ENCODE results near the gene CBL.

The CBL gene

GRCh38 chr11:119206511-119207414 is 624 bp downstream of the CBL start:
- H3K27ac ChIP-seq = peak overlapping the region; percentile 75
- TF ChIP-seq, protein P1, sequence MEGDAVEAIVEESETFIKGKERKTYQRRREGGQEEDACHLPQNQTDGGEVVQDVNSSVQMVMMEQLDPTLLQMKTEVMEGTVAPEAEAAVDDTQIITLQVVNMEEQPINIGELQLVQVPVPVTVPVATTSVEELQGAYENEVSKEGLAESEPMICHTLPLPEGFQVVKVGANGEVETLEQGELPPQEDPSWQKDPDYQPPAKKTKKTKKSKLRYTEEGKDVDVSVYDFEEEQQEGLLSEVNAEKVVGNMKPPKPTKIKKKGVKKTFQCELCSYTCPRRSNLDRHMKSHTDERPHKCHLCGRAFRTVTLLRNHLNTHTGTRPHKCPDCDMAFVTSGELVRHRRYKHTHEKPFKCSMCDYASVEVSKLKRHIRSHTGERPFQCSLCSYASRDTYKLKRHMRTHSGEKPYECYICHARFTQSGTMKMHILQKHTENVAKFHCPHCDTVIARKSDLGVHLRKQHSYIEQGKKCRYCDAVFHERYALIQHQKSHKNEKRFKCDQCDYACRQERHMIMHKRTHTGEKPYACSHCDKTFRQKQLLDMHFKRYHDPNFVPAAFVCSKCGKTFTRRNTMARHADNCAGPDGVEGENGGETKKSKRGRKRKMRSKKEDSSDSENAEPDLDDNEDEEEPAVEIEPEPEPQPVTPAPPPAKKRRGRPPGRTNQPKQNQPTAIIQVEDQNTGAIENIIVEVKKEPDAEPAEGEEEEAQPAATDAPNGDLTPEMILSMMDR (conservative IDR thresholded peaks at IDR 0.05) = no peak
- TF ChIP-seq ZFX (IDR thresholded peaks at IDR 0.05) = no peak

- H3K27ac ChIP-seq = no peak overlapping the region
- no peak for TF ChIP-seq ZFX (IDR thresholded peaks at IDR 0.05)
Observed at GRCh38 chr11:119207415-119207960, 1.3 kb downstream of the CBL start.

DNA sequence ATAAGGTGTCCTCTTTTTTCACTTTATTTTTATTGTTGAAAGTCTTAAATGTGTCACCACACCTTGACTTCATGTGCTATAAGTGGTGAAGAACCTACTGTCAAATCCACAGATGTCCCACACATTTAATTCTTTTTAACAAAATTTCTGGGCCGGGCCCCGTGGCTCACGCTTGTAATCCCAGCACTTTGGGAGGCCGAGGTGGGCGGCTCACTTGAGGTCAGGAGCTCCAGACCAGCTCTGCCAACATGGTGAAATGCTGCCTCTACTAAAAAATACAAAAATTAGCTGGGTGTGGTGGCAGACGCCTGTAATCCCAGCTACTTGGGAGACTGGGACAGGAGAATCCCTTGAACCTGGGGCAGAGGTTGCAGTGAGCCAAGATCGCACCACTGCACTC is 3.0 kb downstream of the CBL start:
- TF ChIP-seq, protein P1 (conservative IDR thresholded peaks at IDR 0.05) = no peak

GRCh38 chr11:119210050-119210449 is 3.9 kb downstream of the CBL start:
- H3K27ac ChIP-seq = no peak overlapping the region
- TF ChIP-seq, protein P1 (conservative IDR thresholded peaks at IDR 0.05) = no peak
- no peak for TF ChIP-seq ZFX (IDR thresholded peaks at IDR 0.05)

More for the DNA sequence above, 3.0 kb downstream of the CBL start:
- no peak overlapping the region for H3K27ac ChIP-seq

DNA sequence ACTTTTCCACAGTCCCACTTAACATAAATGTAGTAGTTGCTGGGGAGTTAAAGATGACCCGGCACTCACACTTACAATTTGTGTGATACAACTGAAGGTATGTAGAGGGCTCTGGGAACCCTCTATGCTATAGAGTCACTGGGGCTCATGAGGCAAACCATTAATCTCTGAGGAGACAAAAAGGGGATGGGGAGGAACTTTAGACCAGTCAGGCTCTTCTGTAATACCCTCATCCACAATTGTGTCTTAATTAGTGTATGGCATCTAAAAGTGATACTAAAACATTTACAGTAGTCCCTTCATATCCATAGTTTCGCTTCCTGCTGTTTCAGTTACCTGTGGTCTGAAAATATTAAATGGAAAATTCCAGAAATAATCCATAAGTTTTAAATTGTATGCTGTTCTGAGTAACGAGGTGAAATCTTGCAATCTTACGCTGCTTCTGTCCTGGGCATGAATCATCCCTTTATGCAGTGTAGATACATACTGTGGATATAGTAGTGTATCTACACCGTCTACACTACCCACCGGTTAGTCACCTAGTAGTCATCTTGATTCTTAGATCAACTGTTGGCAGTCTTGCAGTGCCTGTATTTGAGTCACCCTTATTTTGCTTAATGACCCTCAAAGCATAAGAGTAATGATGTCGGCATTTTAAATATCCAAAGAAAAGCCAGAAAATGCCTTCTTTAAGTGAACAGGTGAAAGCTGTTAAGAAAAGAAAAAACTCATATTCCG is 12.2 kb downstream of the CBL start:
- TF ChIP-seq, protein P1 (conservative IDR thresholded peaks at IDR 0.05) = no peak
- TF ChIP-seq ZFX (IDR thresholded peaks at IDR 0.05) = no peak
- H3K27ac ChIP-seq = no peak overlapping the region

GRCh38 chr11:119222308-119222707 is 16.2 kb downstream of the CBL start:
- no peak for TF ChIP-seq ZFX (IDR thresholded peaks at IDR 0.05)
- TF ChIP-seq, protein P1 (conservative IDR thresholded peaks at IDR 0.05) = no peak
- no peak overlapping the region for H3K27ac ChIP-seq

GRCh38 chr11:119222891-119223290 is 16.8 kb downstream of the CBL start:
- no peak overlapping the region for H3K27ac ChIP-seq
- TF ChIP-seq, protein P1 (conservative IDR thresholded peaks at IDR 0.05) = no peak
